NCI-H82 (cell line): ENCODE measurements around the gene LARGE2.

Experiments used
- DNase-seq: peaks from one replicate; lab custom pipeline; 2025; lab: John Stamatoyannopoulos, UW

Gene LARGE2

GRCh38 chr11:45961751-45962240, 39.3 kb downstream of the LARGE2 start:
- no peak for DNase-seq

GRCh38 chr11:45964911-45965389, 42.5 kb downstream of the LARGE2 start:
- DNase-seq, result peak; percentile 76

- no peak for DNase-seq
These were observed 45.0 kb downstream of the LARGE2 start for GRCh38 chr11:45967506-45967905.

GRCh38 chr11:45968901-45969300, 46.4 kb downstream of the LARGE2 start:
- DNase-seq, result no peak

- DNase-seq, result no peak
These were observed 51.1 kb downstream of the LARGE2 start for GRCh38 chr11:45973601-45974000.

- no peak for DNase-seq
These were observed 52.4 kb downstream of the LARGE2 start for GRCh38 chr11:45974806-45975205.
